Activated CD4-positive, alpha-beta T cell treated with anti-CD3 and anti-CD28 coated beads, Interleukin-2, amount 50 U/mL, for 1 hour (primary cell): Measurements from ENCODE around the gene FAM3A.
"Not testable (repeated sequence)": the region's sequence is repeated elsewhere in the genome, so short reads cannot be mapped to it uniquely, and the experiment has no call there.

Experiments used
- DNase-seq: peaks from one replicate; pipeline ENCODE4 v3.0.0-alpha.2; 2020

The FAM3A gene

GRCh38 chrX:154502989-154503388 lies 13.0 kb downstream of the FAM3A start:
- no peak for DNase-seq

- no peak for DNase-seq
Observed at GRCh38 chrX:154502098-154502497, 13.9 kb downstream of the FAM3A start.

GRCh38 chrX:154501423-154501822 lies 14.6 kb downstream of the FAM3A start:
- not testable (repeated sequence) for DNase-seq

GRCh38 chrX:154496591-154497137 lies 19.4 kb downstream of the FAM3A start:
- DNase-seq, result not testable (repeated sequence)

- DNase-seq, result no peak
Observed at GRCh38 chrX:154495472-154495922, 20.5 kb downstream of the FAM3A start.

- no peak for DNase-seq
Observed at GRCh38 chrX:154494715-154495114, 21.3 kb downstream of the FAM3A start.

- peak; percentile 84 for DNase-seq
Observed at GRCh38 chrX:154490414-154491083, 25.5 kb downstream of the FAM3A start, which contains the start of gene SLC10A3. SLC10A3 (minus strand) TSS chrX:154490629; CDS start chrX:154488940, 1,689 bp downstream.

- no peak for DNase-seq
Observed at GRCh38 chrX:154490021-154490413, 26.0 kb downstream of the FAM3A start.

- DNase-seq, result no peak
Observed at GRCh38 chrX:154489182-154489581, 26.9 kb downstream of the FAM3A start.

GRCh38 chrX:154488336-154489075 lies 27.5 kb downstream of the FAM3A start:
- DNase-seq, result no peak

- no peak for DNase-seq
Observed at GRCh38 chrX:154487518-154488290, 28.3 kb downstream of the FAM3A start.

GRCh38 chrX:154486396-154487207 lies 29.4 kb downstream of the FAM3A start, which contains the start of gene UBL4A:
UBL4A (minus strand) TSS chrX:154486615; CDS start chrX:154486584, 31 bp downstream.
- peak; percentile 36 for DNase-seq

- DNase-seq, result no peak
Observed at GRCh38 chrX:154486052-154486395, 30.0 kb downstream of the FAM3A start.

GRCh38 chrX:154485150-154486051 lies 30.6 kb downstream of the FAM3A start:
- DNase-seq, result no peak

GRCh38 chrX:154484255-154485149 lies 31.5 kb downstream of the FAM3A start:
- DNase-seq, result no peak

GRCh38 chrX:154483325-154483724 lies 32.7 kb downstream of the FAM3A start:
- DNase-seq, result no peak

- DNase-seq, result no peak
Observed at GRCh38 chrX:154482786-154483185, 33.2 kb downstream of the FAM3A start.

- no peak for DNase-seq
Observed at GRCh38 chrX:154481911-154482601, 34.0 kb downstream of the FAM3A start.

GRCh38 chrX:154481195-154481594 lies 34.8 kb downstream of the FAM3A start:
- DNase-seq, result no peak
